Measurements from ENCODE around the gene PROK1. TPM values are rescaled to one million over a fixed set of nuclear protein-coding genes. Genes with fewer than 3 reads are reported as not detected.
A peak's percentile ranks its signal among the peaks of the same experiment; 100 is the strongest.
"Not testable (repeated sequence)": the region's sequence is repeated elsewhere in the genome, so short reads cannot be mapped to it uniquely, and the experiment has no call there.

The PROK1 gene
- total RNA-seq (not detected), polyA plus RNA-seq (not detected), total RNA-seq (0 reads per million in 6 experiments)

DNA sequence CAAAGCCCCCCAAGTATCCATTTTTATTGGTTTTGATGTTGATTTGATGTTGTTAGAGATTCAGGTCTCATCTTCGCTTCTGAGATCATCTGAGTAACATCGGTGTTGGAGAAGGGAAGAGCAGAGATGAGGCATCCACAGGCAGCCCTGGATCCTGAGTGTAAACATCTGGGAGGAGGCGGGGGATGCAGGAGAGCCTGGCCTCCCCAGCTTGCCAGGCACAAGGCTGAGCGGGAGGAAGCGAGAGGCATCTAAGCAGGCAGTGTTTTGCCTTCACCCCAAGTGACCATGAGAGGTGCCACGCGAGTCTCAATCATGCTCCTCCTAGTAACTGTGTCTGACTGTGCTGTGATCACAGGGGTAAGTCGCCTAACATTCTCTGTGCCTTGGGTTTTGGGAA, at the start of gene PROK1:
PROK1 (plus strand) TSS at position 221 of the 400 bp plus-strand sequence; CDS start at position 289, 68 bp downstream.
- no peak within 1 kb of the TSS for H3K27ac Mint-ChIP-seq
- POLR2A ChIA-PET, result no interaction called here
- H3K36me3 Mint-ChIP-seq, result no peaks in the 10 kb centered on the region

DNA sequence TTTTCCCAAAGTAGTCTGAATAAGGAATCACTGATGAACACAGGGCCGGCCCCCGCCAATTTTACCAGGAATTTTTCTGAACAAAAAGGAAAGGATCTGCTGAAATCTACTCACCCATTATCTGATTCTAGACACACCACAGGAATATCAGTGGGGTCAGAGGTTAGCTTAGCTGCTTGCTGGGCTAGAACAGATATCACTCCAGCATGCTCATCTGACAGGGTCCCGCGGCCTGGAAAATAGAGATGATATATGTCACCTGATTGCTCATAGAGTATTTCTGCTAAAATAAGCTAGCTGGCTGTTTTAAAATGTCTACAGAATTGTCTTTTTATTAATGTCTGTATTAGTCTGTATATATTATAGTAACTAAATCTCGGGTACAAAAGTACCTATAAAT, 47.1 kb upstream of the PROK1 start:
- H3K27ac Mint-ChIP-seq, result peak overlapping the region in 1 of 10 donors; percentile 58
- POLR2A ChIA-PET, result no interaction called here

More for the DNA sequence above, at the start of gene PROK1:
- no peak for ATAC-seq
- Mint-ChIP-seq H3K9me3 (no peaks in the 10 kb centered on the region), H3K4me1 (no peaks in the 10 kb centered on the region), H3K4me3 (no peak within 1 kb of the TSS), H3K27me3 (peaks cover 0 to 13% (median 10%) of the 10 kb centered on the region in 5 donors)
- no peak for DNase-seq

GRCh38 chr1:110404401-110404800, 46.5 kb upstream of the PROK1 start:
- Mint-ChIP-seq H3K27me3 (no peaks in the 10 kb centered on the region), H3K9me3 (no peaks in the 10 kb centered on the region), H3K27ac (peak overlapping the region in 4 of 10 donors; percentile 27 to 83 (median 44)), H3K4me1 (peaks cover 10 to 31% (median 21%) of the 10 kb centered on the region in 4 donors), H3K4me3 (peak overlapping the region in 1 of 10 donors; percentile 19), H3K36me3 (peaks cover 5 to 48% (median 5%) of the 10 kb centered on the region in 3 donors)
- DNase-seq, result no peak
- POLR2A ChIA-PET, result interaction anchor here (1.6 kb wide), 1 partner anchor 66 kb away, joined by 13 read pairs; the partner anchor contains the start of gene RBM15
- no peak for ATAC-seq

More for the DNA sequence above, 47.1 kb upstream of the PROK1 start:
- ATAC-seq (no peak), DNase-seq (no peak)
- Mint-ChIP-seq H3K36me3 (peaks cover 5 to 52% (median 5%) of the 10 kb centered on the region in 3 donors), H3K4me1 (peaks cover 10 to 26% (median 21%) of the 10 kb centered on the region in 4 donors), H3K4me3 (no peak overlapping the region), H3K9me3 (no peaks in the 10 kb centered on the region), H3K27me3 (no peaks in the 10 kb centered on the region)

DNA sequence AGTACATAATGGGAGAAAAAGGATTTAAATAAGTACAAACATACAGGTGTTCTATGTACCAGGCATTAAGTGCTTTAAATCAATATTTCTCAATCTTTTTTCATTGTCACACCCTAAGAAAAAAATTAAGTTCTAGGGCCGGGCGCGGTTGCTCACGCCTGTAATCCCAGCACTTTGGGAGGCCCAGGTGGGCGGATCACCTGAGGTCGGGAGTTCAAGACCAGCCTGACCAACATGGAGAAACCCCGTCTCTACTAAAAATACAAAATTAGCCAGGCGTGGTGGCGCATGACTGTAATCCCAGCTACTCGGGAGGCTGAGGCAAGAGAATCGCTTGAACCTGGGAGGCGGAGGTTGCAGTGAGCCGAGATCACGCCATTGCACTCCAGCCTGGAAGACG, 44.5 kb upstream of the PROK1 start:
- Mint-ChIP-seq H3K27ac (peak overlapping the region; percentile 98 to 100 (median 100)), H3K4me1 (peaks cover 10 to 32% (median 22%) of the 10 kb centered on the region in 4 donors), H3K4me3 (peak overlapping the region; percentile 95 to 100 (median 99)), H3K36me3 (peaks cover 3 to 30% (median 5%) of the 10 kb centered on the region in 3 donors)
- ATAC-seq, H3K9me3 Mint-ChIP-seq, H3K27me3 Mint-ChIP-seq, DNase-seq: not testable (repeated sequence)
- POLR2A ChIA-PET, result interaction anchor here (1.6 to 3.4 kb wide), 2 partner anchors 67 to 68 kb away, joined by 13 to 46 read pairs; partner anchors contain the start of gene RBM15

DNA sequence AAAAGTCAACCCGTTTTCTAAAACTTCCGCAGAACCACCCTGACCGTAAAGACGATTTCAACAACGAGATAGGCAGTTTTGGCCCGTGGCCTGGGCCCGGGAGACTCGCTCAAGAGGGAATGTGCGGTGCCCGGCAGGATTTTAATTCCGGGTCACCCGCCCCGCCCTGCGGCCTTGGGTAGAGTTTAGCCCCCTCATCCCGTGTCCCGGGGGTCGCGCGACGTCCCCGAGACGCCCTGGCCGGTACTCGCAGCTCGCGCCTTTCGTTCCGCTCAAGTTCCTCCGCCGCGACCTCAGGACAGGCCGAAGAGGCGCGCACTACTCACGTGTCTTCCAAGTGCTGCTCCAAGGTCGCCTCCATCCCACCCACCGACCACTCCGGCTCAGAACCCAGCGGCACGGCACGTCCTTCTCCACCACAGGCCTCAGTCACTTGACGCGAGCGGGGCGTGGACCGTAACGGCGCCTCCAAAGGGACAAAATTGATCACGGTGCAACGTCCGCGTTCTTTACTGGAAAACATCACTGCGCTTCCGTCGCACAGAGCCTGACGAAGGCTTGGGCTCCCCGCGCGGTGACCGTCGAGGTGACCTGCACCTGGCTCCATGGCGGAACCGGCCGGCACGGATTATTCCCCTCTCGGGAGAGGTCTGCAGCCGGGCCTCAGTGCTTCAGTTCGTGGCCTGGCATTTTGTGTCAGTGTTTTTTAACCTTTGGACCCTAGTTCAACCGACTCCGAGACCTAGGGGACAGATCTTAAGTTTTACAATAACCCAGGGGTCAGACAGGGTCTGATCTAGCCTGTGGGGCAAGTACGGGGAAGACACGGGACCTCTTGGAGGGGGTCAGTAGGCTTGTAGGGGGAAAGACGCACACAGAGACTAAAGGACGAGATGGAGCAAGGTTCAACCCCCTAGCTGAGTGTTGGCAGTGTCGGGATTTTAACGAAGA, 43.4 kb upstream of the PROK1 start, which contains the start of gene LAMTOR5:
LAMTOR5 (minus strand) TSS at position 435 of the 951 bp plus-strand sequence; CDS start at position 361, 74 bp downstream.
- peak within 1 kb of the TSS; percentile 95 to 100 (median 99) for H3K4me3 Mint-ChIP-seq
- H3K9me3 Mint-ChIP-seq, result no peaks in the 10 kb centered on the region
- POLR2A ChIA-PET, result interaction anchor here (0.6 to 3.4 kb wide), 5 partner anchors 15 to 200 kb away, joined by 3 to 46 read pairs (median 4); partner anchors contain the start of genes KCNC4 and RBM15
- DNase-seq, result peak; percentile 78 to 96 (median 88)
- peaks cover 10 to 33% (median 24%) of the 10 kb centered on the region in 4 donors for H3K4me1 Mint-ChIP-seq
- no peaks in the 10 kb centered on the region for H3K27me3 Mint-ChIP-seq
- ATAC-seq, result peak; percentile 93 to 95
- H3K36me3 Mint-ChIP-seq, result peaks cover 3 to 20% (median 5%) of the 10 kb centered on the region in 3 donors
- peak within 1 kb of the TSS; percentile 98 to 100 (median 100) for H3K27ac Mint-ChIP-seq

- Mint-ChIP-seq H3K9me3 (no peaks in the 10 kb centered on the region), H3K36me3 (peaks cover 3 to 14% (median 5%) of the 10 kb centered on the region in 3 donors), H3K27ac (peak overlapping the region; percentile 48 to 100 (median 100)), H3K4me3 (peak overlapping the region; percentile 49 to 100 (median 98)), H3K4me1 (peaks cover 12 to 36% (median 26%) of the 10 kb centered on the region in 4 donors), H3K27me3 (no peaks in the 10 kb centered on the region)
- ATAC-seq, result no peak
- POLR2A ChIA-PET, result interaction anchor here (0.6 to 3.4 kb wide), 7 partner anchors 9 to 1320 kb away, joined by 3 to 46 read pairs (median 4); partner anchors contain the start of genes KCNC4 and RBM15
- DNase-seq, result no peak
Observed at GRCh38 chr1:110408488-110408887, 42.5 kb upstream of the PROK1 start.

DNA sequence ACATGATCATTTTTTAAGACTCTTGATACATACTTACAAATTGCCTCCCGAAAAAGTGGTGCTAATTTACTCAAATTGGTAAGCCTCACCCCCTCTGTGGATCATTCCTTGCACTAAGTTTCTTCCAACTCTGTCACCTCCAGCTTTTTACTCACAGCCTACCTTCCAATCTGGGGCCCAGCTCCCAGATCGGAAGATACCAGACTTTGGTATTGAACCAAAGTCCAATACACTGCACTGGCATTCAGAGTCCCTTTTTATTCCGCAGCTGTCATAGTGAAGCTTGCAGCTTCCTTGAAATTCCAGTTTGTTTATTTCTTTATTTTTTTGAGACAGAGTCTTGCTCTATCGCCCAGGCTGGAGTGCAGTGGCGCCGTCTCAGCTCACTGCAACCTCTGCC, 41.6 kb upstream of the PROK1 start:
- Mint-ChIP-seq H3K27ac (peak overlapping the region in 4 of 10 donors; percentile 9 to 99 (median 44)), H3K27me3 (no peaks in the 10 kb centered on the region), H3K4me1 (peaks cover 12 to 35% (median 25%) of the 10 kb centered on the region in 4 donors), H3K4me3 (peak overlapping the region in 8 of 10 donors; percentile 47 to 100 (median 82)), H3K36me3 (peaks cover 2 to 6% (median 5%) of the 10 kb centered on the region in 3 donors), H3K9me3 (no peaks in the 10 kb centered on the region)
- POLR2A ChIA-PET, result interaction anchor here (0.6 to 3.4 kb wide), 6 partner anchors 9 to 263 kb away, joined by 3 to 46 read pairs (median 4); partner anchors contain the start of genes KCNC4 and RBM15
- DNase-seq, result no peak
- ATAC-seq, result no peak

DNA sequence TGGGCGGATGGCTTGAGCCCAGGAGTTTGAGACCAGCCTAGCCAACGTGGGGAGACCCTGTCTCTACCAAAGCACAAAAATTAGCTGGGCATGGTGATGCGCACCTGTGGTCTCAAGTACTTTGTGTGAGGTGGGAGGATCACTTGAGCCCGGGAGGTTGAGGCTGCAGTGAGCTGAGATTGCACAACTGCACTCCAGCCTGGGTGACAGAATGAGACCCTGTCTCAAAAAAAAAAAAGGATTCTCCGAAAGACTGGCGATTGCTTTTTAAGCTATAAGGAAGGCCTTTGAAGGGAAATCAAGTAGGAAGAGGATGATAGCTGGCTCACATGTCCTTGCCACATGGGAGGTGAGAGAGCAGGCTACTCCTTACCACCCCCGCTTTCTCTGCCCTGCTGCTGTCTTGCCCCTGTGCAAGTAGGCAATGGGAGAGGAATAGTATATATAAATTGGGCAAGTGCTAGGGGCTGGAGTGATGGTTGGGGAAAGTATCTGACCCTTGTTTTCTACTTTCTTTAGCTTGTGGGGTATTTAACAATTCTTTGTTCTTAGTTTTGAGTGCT, 39.7 kb upstream of the PROK1 start:
- peak overlapping the region in 2 of 10 donors; percentile 47 to 56 for H3K27ac Mint-ChIP-seq
- H3K4me3 Mint-ChIP-seq, result no peak overlapping the region
- H3K27me3 Mint-ChIP-seq, result no peaks in the 10 kb centered on the region
- DNase-seq (no peak), ATAC-seq (no peak)
- peaks cover 0 to 5% (median 0%) of the 10 kb centered on the region in 3 donors for H3K36me3 Mint-ChIP-seq
- no peaks in the 10 kb centered on the region for H3K9me3 Mint-ChIP-seq
- H3K4me1 Mint-ChIP-seq, result peaks cover 9 to 31% (median 21%) of the 10 kb centered on the region in 4 donors
- POLR2A ChIA-PET, result interaction anchor here (0.7 to 2.3 kb wide), 2 partner anchors 73 to 202 kb away, joined by 3 to 7 read pairs; no protein-coding TSS in a partner anchor

DNA sequence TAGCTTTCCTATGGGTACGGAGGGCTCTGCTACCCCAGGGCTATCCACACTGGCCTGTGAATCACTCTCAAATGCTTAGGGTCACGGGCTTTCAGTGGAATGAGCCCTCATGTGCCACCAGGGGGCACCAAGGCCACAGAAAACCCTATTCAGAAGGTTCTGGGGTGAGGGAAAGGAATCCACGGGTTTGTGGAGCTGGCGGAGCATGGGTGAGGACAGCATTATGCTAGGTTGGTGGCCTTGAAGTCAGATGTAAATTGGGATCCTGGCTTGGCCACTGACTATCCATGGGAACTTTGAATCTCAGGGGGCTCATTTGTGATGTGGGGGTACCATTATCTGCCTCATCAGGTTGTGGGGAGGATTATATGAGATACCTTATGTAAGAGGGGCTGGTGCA, 38.4 kb upstream of the PROK1 start:
- H3K4me3 Mint-ChIP-seq, result peak overlapping the region in 2 of 10 donors; percentile 1 to 43
- no peaks in the 10 kb centered on the region for H3K27me3 Mint-ChIP-seq
- no peaks in the 10 kb centered on the region for H3K9me3 Mint-ChIP-seq
- DNase-seq (peak; percentile 28 to 70 (median 42)), ATAC-seq (peak; percentile 52 to 56)
- POLR2A ChIA-PET, result interaction anchor here (2.3 kb wide), 1 partner anchor 75 kb away, joined by 7 read pairs; no protein-coding TSS in a partner anchor
- peaks cover 7 to 21% (median 13%) of the 10 kb centered on the region in 4 donors for H3K4me1 Mint-ChIP-seq
- peak overlapping the region in 4 of 10 donors; percentile 1 to 61 (median 26) for H3K27ac Mint-ChIP-seq
- peaks cover 0 to 2% (median 0%) of the 10 kb centered on the region in 3 donors for H3K36me3 Mint-ChIP-seq

- H3K27me3 Mint-ChIP-seq, H3K36me3 Mint-ChIP-seq, H3K9me3 Mint-ChIP-seq, ATAC-seq, DNase-seq, H3K4me3 Mint-ChIP-seq, POLR2A ChIA-PET: not testable (repeated sequence)
- H3K4me1 Mint-ChIP-seq, result peaks cover 2 to 17% (median 9%) of the 10 kb centered on the region in 4 donors
- H3K27ac Mint-ChIP-seq, result peak overlapping the region in 1 of 10 donors; percentile 19
Observed at GRCh38 chr1:110413045-110413444, 37.9 kb upstream of the PROK1 start.

DNA sequence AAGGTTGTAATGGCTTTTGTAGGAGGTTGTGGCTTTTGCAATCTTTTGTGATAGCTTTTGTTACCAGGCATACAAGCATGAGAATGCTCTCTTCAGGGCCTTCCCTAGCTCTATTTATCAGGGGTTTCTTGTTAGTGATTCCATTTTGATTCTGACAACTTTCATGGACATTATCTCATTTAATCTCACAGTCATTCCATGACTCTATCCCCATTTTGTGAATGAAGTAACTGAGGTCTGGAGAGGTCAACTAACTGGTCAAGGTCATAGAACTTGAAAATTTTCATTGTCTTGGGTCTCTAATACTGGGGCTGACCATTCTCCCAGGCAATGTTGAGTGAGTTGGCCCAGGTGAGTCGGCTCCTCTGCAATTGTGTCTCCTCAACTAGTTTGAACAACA, 32.2 kb upstream of the PROK1 start:
- DNase-seq (no peak), ATAC-seq (no peak)
- Mint-ChIP-seq H3K4me3 (no peak overlapping the region), H3K27ac (no peak overlapping the region), H3K4me1 (no peaks in the 10 kb centered on the region), H3K27me3 (peaks cover 0 to 3% (median under 1%) of the 10 kb centered on the region in 5 donors), H3K9me3 (no peaks in the 10 kb centered on the region), H3K36me3 (no peaks in the 10 kb centered on the region)
- POLR2A ChIA-PET, result interaction anchor here (1.5 kb wide), 1 partner anchor 9 kb away, joined by 4 read pairs; no protein-coding TSS in a partner anchor

All from naive thymus-derived CD8-positive, alpha-beta T cell (primary cell).